CD4-positive, alpha-beta T cell treated with Interleukin-4 for 4 hours (primary cell): ENCODE measurements around the gene ZNF579.
A peak's percentile ranks its signal among the peaks of the same experiment; 100 is the strongest.
"Not testable (repeated sequence)": the region's sequence is repeated elsewhere in the genome, so short reads cannot be mapped to it uniquely, and the experiment has no call there.

Experiments used
- DNase-seq: peaks from one replicate; pipeline ENCODE4 v3.0.0-alpha.2; 2020

The ZNF579 gene

DNA sequence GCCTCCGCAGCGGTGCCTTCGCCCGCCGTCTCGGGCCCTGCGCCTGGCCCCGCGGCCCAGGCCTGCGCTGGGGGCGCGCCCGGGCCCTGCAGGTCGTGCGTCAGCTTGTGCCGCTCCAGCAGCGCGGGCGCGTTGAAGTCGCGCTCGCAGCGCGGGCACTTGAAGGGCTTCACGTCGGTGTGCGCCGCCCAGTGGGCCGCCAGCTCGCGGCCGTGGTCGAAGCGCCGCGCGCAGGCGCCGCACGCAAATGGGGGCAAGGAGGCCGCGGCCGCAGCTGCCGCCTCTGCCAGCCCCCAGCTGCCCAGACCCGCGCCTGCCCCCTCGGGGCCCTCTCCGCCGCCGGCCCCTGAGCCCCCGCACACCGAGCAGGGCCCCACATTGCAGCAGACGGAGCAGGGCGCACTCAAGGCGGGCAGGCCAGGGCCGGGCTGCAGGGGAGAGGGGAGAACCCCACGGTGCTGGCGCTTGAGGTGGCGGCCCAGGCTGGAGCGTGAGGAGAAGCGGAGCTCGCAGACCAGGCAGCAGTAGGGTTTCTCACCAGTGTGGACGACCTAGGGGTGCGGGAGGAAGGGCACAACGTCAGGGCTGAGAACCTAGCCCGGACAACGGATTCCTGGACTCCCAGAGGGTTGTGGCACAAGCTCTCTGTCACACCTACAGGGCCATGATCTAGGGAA, 12.6 kb upstream of the ZNF579 start:
- no peak for DNase-seq

DNA sequence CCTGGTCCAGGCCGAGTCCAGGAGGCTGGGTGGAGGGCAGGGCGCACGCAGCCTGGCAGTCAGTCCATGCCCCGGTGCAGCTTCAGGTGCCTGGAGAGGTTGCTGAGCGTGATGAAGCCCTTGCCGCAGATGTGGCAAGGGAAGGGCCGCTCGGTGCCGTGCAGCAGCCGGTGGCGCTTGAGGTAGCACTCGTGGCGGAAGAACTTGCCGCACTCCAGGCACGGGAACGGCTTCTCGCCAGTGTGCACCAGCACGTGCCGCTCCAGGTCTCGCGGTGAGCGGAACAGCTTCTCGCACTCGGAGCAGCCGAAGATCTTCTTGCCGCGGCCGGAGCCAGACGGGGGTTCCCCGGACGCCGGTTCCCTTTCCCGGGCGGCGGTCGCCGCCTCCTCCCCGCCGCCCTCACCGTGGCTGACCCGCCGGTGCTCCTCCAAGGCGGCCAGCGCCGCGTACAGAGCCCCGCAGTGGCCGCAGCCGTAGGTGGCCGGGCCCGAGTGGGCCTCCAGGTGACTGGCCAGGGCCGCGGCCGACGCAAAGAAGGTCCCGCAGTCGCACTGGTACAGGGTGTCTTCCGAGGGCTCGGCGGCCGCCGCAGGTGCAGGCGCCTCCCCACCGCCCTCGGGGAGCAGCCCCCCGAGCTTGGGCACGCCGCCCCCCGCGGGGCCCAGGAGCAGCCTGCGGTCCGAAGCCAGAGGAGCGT, 11.9 kb upstream of the ZNF579 start:
- no peak for DNase-seq

GRCh38 chr19:55591555-55591954, 10.9 kb upstream of the ZNF579 start:
- no peak for DNase-seq

DNA sequence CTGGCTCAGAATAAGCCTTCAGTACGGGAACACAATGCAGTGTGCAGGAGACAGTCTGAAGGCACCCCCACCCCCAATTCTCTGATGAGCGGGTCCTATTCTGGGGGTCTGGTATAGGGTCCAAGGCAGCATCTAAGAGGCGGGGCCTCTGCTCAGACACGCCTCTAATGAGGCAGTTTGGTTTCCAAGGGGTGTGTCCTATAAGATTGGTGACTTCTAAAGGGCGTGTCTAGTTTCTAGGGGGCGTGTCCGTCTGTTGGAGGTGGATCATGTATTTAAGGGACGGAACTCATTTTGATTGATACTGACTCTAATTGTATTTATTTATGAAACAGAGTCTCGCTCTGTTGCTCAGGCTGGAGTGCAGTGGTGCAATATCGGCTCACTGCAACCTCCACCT, 10.0 kb upstream of the ZNF579 start:
- DNase-seq: no peak

GRCh38 chr19:55590109-55590508, 9.5 kb upstream of the ZNF579 start:
- no peak for DNase-seq

- no peak for DNase-seq
Measured at GRCh38 chr19:55588738-55589137, 8.1 kb upstream of the ZNF579 start.

DNA sequence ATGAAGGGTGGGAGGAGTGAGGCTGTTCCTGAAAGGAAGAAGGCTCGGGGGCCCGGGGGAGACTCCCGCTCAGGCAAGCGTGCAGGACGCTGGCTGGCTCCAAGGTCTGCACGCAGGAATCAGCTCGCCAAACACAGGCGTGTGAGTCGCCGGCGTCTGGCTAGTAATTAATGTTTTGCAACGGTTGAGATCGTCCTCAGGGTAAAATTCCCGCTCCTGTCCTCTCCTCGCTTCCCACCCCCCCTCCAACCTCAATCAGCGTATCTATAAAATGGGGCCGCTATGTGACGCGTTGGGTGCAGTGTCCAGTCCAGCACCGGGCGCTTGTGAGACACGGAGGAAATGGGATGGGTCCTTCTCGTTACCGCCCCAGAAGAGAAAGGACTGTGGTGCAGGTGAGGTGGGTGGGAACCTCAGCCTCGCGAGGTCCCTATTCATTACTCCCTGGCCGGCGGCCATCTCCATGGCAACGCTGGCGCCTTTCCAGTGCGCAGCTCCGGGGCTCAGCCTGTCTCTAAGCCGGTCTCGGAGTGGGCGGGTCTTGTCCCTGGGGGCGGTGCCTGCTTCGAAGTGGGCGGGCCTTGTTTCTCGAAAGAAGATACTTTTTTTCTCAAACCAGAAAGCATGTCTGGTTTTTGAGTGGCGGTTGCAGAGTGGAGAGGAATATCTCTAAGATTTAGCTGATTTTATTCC, 6.5 kb upstream of the ZNF579 start:
- DNase-seq: peak; percentile 91

DNA sequence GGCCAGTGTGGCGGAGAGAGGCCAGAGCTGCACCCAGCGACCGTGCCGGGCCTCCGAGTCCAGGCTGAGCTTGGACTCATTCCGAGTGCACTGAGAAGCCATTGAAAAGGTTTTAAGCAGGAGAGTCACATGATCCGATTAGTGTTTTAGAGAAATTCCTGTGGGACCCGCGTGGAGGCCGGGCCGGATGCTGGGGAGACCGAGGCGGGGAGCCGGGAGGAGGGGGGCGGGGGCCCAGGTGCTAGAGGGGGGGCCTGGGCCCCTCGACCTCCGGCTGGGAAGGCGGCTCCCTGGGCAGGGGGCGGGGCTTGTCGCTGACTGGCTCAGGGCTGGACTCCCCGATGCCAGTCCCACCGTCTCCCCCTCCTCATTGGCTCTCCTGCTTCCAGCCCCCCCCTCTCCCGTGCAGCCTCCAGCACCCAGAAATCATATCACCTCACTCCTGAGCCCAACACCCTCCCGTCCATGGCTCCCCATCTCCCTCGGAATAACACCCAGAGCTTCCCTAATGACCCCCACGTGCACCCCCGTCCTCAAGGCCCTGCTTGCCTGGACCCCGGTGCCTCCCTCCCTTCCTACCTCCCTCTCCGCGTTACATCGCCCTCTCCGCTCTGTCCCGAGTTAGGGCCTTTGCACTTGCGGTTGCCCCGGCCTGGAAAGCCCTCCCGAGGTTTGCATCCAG, 5.2 kb upstream of the ZNF579 start:
- peak; percentile 12 for DNase-seq

DNA sequence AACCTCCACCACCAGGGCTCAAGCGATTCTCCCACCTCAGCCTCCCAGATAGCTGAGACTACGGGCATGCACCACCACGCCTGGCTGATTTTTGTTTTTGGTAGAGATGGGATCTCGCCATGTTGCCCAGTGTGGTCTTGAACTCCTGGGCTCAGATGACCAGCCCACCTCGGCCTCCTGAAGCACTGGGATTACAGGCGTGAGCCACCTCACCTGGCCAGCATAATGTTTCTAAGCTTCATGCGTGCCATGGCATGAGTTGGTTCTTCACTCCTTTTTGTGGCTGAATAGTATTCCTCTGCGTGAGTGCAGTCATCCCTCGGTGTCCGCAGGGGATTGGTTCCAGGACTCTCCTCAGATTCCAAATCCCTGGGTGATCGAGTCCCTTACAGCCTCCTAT, 4.2 kb upstream of the ZNF579 start:
- DNase-seq: no peak

DNA sequence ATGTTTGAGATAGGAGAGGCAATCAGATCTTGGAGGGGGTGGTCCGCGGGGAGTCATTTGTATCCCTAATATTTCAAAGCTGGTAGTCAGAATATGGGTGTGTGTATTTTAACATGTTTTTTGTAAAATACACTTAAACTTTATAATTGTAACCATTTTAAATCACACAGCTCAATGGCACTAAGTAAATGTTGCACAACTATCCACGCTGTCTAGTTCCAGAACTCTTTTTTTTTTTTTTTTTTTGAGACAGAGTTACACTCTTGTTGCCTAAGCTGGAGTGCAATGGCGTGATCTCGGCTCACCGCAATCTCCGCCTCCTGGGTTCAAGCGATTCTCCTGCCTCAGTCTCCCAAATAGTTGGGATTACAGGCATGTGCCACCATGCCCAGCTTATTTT, 3.2 kb upstream of the ZNF579 start:
- DNase-seq: not testable (repeated sequence)

DNA sequence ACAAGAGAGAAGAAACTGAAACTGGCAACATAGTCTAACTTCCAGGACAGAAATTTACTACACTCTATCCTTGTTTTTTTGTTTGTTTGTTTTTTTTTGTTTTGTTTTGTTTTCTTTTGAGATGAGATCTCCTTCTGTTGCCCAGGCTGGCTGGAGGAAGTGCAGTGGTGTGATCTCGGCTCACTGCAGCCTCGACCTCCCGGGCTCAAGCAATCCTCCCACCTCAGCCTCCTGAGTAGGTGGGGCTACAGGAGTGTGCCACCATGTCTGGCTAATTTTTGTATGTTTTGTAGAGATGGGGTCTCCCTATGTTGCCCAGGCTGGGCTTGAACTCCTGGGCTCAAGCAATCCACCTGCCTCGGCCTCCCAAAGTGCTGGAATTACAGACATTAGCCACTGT, 1.6 kb upstream of the ZNF579 start:
- DNase-seq: not testable (repeated sequence)

- DNase-seq: no peak
Measured at GRCh38 chr19:55581823-55582223, 1.2 kb upstream of the ZNF579 start.

DNA sequence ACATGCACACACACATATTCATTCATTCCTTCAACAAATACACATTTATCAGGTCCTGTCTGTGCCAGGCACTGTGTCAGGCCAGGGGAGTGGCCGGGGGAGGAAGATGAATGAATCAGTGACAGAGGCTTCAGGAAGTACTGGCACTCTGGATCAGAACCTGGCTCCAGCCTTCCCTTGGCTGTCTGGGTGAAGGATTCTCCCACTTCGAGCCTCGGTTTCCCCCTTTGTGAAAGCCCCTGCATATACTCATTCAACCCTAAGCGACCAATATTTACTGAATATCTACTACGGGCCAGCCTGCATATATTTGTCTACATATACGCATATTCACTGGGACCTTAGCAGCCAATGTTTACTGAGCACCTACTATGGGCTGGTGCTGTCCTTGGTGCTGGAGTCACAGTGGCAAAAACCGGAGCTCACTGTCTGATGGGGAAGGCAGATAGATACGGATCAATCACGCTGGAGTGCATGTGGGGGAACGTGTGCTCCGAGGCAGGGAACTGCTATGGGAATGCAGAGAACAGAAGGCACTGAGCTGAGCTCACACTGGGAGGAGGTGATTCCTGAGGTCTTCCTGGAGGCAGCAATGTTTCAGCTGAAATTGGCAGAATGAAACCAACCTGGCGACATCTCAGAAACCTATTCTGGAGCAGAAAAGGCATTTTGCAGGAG, 636 bp upstream of the ZNF579 start:
- DNase-seq: no peak

GRCh38 chr19:55579766-55580621, 654 bp downstream of the ZNF579 start:
- DNase-seq: no peak

- DNase-seq: no peak
Measured at GRCh38 chr19:55578761-55579747, 1.6 kb downstream of the ZNF579 start.

DNA sequence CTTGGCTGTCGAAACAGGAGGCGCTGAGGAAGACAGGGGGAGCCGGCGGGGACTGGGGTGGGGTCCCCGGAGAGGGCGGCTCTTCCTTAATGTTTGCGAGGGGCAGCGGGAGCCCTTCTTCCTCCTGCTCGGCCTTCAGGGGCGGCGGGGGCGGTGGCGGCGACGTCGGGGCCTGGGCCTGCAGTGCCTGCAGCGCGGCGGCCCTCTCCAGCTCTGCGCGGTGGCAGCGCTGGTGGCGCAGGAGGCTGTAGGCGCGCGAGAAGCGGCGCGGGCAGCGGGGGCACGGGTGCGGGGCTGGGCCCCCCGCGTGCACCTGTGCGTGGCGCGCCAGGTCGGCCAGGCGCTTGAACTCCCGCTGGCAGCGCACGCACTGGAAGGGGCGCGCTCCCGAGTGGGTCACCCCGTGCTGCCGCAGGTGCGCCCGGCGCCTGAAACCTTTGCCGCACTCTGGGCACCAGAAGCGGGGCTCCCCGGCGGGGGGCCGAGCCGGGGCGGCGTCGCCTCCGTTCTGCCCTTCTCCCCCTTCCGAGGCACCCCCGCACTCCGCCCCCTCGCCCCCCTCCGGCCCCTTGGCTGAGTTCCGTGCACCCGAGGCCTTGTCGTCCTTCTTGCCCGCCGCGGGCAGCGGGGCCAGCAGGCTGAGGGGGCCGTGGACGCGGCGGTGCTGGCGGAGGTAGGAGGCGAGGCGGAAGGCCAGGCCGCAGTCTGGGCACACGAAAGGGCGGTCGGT, 2.5 kb downstream of the ZNF579 start:
- DNase-seq: no peak

DNA sequence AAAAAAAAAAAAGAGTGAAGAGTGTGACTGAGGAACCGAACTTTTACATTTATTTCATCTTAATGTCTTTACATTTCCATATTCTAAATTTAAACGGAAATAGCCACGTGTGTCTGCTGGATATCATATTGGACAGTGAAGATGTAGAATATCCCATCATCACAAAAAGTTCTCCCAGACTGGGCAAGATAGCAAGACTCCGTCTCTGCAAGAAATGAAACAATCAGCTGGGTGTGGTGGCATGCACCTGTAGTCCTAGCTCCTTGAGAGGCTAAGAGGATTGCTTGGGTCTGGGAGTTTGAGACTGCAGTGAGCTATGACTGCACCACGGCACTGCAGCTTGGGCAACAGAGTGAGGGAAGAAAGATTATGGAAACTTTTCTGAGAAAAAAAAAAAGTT, 3.9 kb downstream of the ZNF579 start:
- no peak for DNase-seq

- not testable (repeated sequence) for DNase-seq
Measured at GRCh38 chr19:55573929-55574328, 6.7 kb downstream of the ZNF579 start.

GRCh38 chr19:55569477-55569876, 11.2 kb downstream of the ZNF579 start:
- not testable (repeated sequence) for DNase-seq
